ENCODE results near the gene AMELY.
"Not testable (repeated sequence)": the region's sequence is repeated elsewhere in the genome, so short reads cannot be mapped to it uniquely, and the experiment has no call there.

AMELY gene

GRCh38 chrY:6911253-6911881 lies at the start of gene AMELY:
TSS of gene AMELY (minus strand) at chrY:6911752. CDS start at chrY:6872608, 39,144 bp downstream.
- no peak for FAIRE-seq

GRCh38 chrY:6949947-6950346 lies 38.4 kb upstream of the AMELY start:
- no peak for FAIRE-seq

GRCh38 chrY:6948378-6948777 lies 36.8 kb upstream of the AMELY start:
- no peak for FAIRE-seq

GRCh38 chrY:6947695-6948094 lies 36.1 kb upstream of the AMELY start:
- FAIRE-seq: no peak

- no peak for FAIRE-seq
Observed at GRCh38 chrY:6935497-6935896, 23.9 kb upstream of the AMELY start.

- no peak for FAIRE-seq
Observed at GRCh38 chrY:6931779-6932396, 20.3 kb upstream of the AMELY start.

- FAIRE-seq: no peak
Observed at GRCh38 chrY:6929237-6929636, 17.7 kb upstream of the AMELY start.

GRCh38 chrY:6928265-6928664 lies 16.7 kb upstream of the AMELY start:
- no peak for FAIRE-seq

GRCh38 chrY:6921061-6921460 lies 9.5 kb upstream of the AMELY start:
- FAIRE-seq: no peak

- FAIRE-seq: no peak
Observed at GRCh38 chrY:6913362-6913761, 1.8 kb upstream of the AMELY start.

- FAIRE-seq: no peak
Observed at GRCh38 chrY:6910372-6911252, 940 bp downstream of the AMELY start, which contains the start of gene TBL1Y. TSS of gene TBL1Y (plus strand) at chrY:6910697. CDS start at chrY:7025085, 114,388 bp downstream.

GRCh38 chrY:6909856-6910255 lies 1.7 kb downstream of the AMELY start:
- FAIRE-seq: no peak

GRCh38 chrY:6909118-6909521 lies 2.4 kb downstream of the AMELY start:
- FAIRE-seq: no peak

- FAIRE-seq: not testable (repeated sequence)
Observed at GRCh38 chrY:6908021-6908420, 3.5 kb downstream of the AMELY start.

- FAIRE-seq: no peak
Observed at GRCh38 chrY:6907591-6907990, 4.0 kb downstream of the AMELY start.

- not testable (repeated sequence) for FAIRE-seq
Observed at GRCh38 chrY:6902116-6902515, 9.4 kb downstream of the AMELY start.

GRCh38 chrY:6895236-6895635 lies 16.3 kb downstream of the AMELY start:
- FAIRE-seq: no peak

- no peak for FAIRE-seq
Observed at GRCh38 chrY:6894496-6894895, 17.1 kb downstream of the AMELY start.

- FAIRE-seq: no peak
Observed at GRCh38 chrY:6849384-6849783, 62.2 kb downstream of the AMELY start.

- not testable (repeated sequence) for FAIRE-seq
Observed at GRCh38 chrY:6842650-6843049, 68.9 kb downstream of the AMELY start.
